Natural killer cell (primary cell): Measurements from ENCODE around the gene SVEP1. TPM values are rescaled to one million over a fixed set of nuclear protein-coding genes. Genes with fewer than 3 reads are reported as not detected.

Experiments used
- ATAC-seq, 3 donors: fragments of 150-1000 bp in 2 of 3; fragments of 200-7000 bp in 1 of 3; cut with Tn5 transposase; 1 replicate in 1 of 3; 2 replicates in 2 of 3; pipeline ENCODE4 v1.10.0; 2021; ENCODE audit warnings: mild to moderate bottlenecking in 2 of 3, moderate library complexity in 2 of 3
- DNase-seq, 2 donors: peaks; one replicate each; pipeline versions ENCODE4 v3.0.0 to v3.0.0-alpha.2; 2013 to 2021; ENCODE audit warnings: mixed read lengths in 1 of 2
- H3K27ac ChIP-seq: one replicate; pipeline ENCODE4 v1.5.1; 2013; ENCODE audit warnings: mild to moderate bottlenecking, low read length
- H3K27me3 ChIP-seq: one replicate; pipeline ENCODE4 v1.6.1; 2013; ENCODE audit warnings: low read length; ENCODE audit not compliant: control insufficient read depth, insufficient read depth
- H3K36me3 ChIP-seq: one replicate; pipeline ENCODE4 v1.6.1; 2013; ENCODE audit warnings: low read length; ENCODE audit not compliant: control insufficient read depth, insufficient read depth
- H3K4me1 ChIP-seq: one replicate; pipeline ENCODE4 v1.6.1; 2013; ENCODE audit warnings: low read length; ENCODE audit not compliant: control insufficient read depth, insufficient read depth
- H3K4me3 ChIP-seq: one replicate; pipeline ENCODE4 v1.5.1; 2013; ENCODE audit warnings: low read length
- H3K9me3 ChIP-seq: one replicate; pipeline ENCODE4 v1.6.1; 2013; ENCODE audit warnings: low read length; ENCODE audit not compliant: control insufficient read depth, insufficient read depth
- H3K27ac Mint-ChIP-seq, 2 donors: one replicate each; pipeline ENCODE4 v1.8.0; 2022; ENCODE audit warnings: mild to moderate bottlenecking in 2 of 2, mixed read lengths in 2 of 2, moderate library complexity in 1 of 2
- H3K27me3 Mint-ChIP-seq, 2 donors: one replicate each; pipeline ENCODE4 v1.8.0; 2022; ENCODE audit warnings: low read depth in 2 of 2, mixed read lengths in 2 of 2
- H3K36me3 Mint-ChIP-seq: one replicate; pipeline ENCODE4 v1.8.0; 2022; ENCODE audit warnings: mixed read lengths
- H3K4me1 Mint-ChIP-seq, 2 donors: one replicate each; pipeline ENCODE4 v1.8.0; 2022; ENCODE audit warnings: mixed read lengths in 2 of 2
- H3K4me3 Mint-ChIP-seq: one replicate; pipeline ENCODE4 v1.8.0; 2022; ENCODE audit warnings: mild to moderate bottlenecking, moderate library complexity, mixed read lengths
- H3K9me3 Mint-ChIP-seq, 2 donors: one replicate each; pipeline ENCODE4 v1.8.0; 2022; ENCODE audit warnings: mixed read lengths in 2 of 2
- CTCF ChIP-seq: fragments of 200-600 bp; IDR thresholded peaks from one replicate; pipeline ENCODE4 v1.8.0; 2022; ENCODE audit warnings: antibody characterized with exemption
- WGBS: methylation state at CpG from one replicate; pipeline ENCODE4 v1.1.7; 2013; ENCODE audit warnings: missing lambda C conversion rate; ENCODE audit not compliant: insufficient coverage; 5-methylcytosine and 5-hydroxymethylcytosine counted together
- intact Hi-C: fragments of 100-400 bp; cut with micrococcal nuclease; formaldehyde crosslinking; loops from one replicate; pipeline ENCODE4 v1.14.2; 2022
- total RNA-seq, 4 donors: library from RNA; stranded (reverse); fragments of 120-200 nt in 1 of 4; gene quantifications; one replicate each; pipeline versions ENCODE4 v1.2.3 to v1.2.4, GENCODE V29; 2013 to 2022

The SVEP1 gene
- total RNA-seq, 3 donors from 2014 or later (not counting 1 experiment from before 2014, with no cell fraction given), result not detected

- 90% methylated on average over 5 of the region's 5 CpGs for WGBS
- H3K27ac Mint-ChIP-seq, result no peak overlapping the region
- TF ChIP-seq CTCF, result no peak
These were observed 4.4 kb downstream of the SVEP1 start for GRCh38 chr9:110575169-110575568.

GRCh38 chr9:110573305-110573704, 6.2 kb downstream of the SVEP1 start:
- H3K27me3 Mint-ChIP-seq, result peaks cover 7 to 10% of the 10 kb centered on the region in 2 donors
- ATAC-seq, result no peak
- Histone ChIP-seq H3K36me3 (no peaks in the 10 kb centered on the region), H3K4me1 (no peaks in the 10 kb centered on the region), H3K27me3 (peaks cover 4% of the 10 kb centered on the region), H3K4me3 (no peak overlapping the region), H3K27ac (no peak overlapping the region), H3K9me3 (no peaks in the 10 kb centered on the region)
- TF ChIP-seq CTCF, result no peak
- no peak overlapping the region for H3K4me3 Mint-ChIP-seq
- no peaks in the 10 kb centered on the region for H3K9me3 Mint-ChIP-seq
- no peaks in the 10 kb centered on the region for H3K36me3 Mint-ChIP-seq
- H3K27ac Mint-ChIP-seq, result no peak overlapping the region
- DNase-seq, result no peak
- no peaks in the 10 kb centered on the region for H3K4me1 Mint-ChIP-seq
- WGBS, result 78% methylated on average over 5 of the region's 6 CpGs
- intact Hi-C loops, result no loop called here

More at GRCh38 chr9:110575169-110575568, 4.4 kb downstream of the SVEP1 start:
- Mint-ChIP-seq H3K4me3 (no peak overlapping the region), H3K4me1 (no peaks in the 10 kb centered on the region), H3K36me3 (no peaks in the 10 kb centered on the region), H3K9me3 (no peaks in the 10 kb centered on the region), H3K27me3 (peaks cover 22 to 25% of the 10 kb centered on the region in 2 donors)
- ATAC-seq, result no peak
- Histone ChIP-seq H3K4me1 (no peaks in the 10 kb centered on the region), H3K27me3 (peaks cover 6% of the 10 kb centered on the region), H3K9me3 (no peaks in the 10 kb centered on the region), H3K36me3 (no peaks in the 10 kb centered on the region), H3K4me3 (no peak overlapping the region), H3K27ac (no peak overlapping the region)
- intact Hi-C loops, result no loop called here
- no peak for DNase-seq

GRCh38 chr9:110571801-110572483, 7.6 kb downstream of the SVEP1 start:
- Histone ChIP-seq H3K27me3 (no peaks in the 10 kb centered on the region), H3K4me3 (no peak overlapping the region), H3K4me1 (no peaks in the 10 kb centered on the region), H3K27ac (no peak overlapping the region), H3K36me3 (no peaks in the 10 kb centered on the region), H3K9me3 (no peaks in the 10 kb centered on the region)
- Mint-ChIP-seq H3K27me3 (peaks cover 0 to under 1% of the 10 kb centered on the region in 2 donors), H3K27ac (no peak overlapping the region), H3K36me3 (no peaks in the 10 kb centered on the region), H3K9me3 (no peaks in the 10 kb centered on the region), H3K4me1 (no peaks in the 10 kb centered on the region), H3K4me3 (no peak overlapping the region)
- 95% methylated on average over 2 of the region's 2 CpGs for WGBS
- TF ChIP-seq CTCF, result no peak
- DNase-seq (no peak), ATAC-seq (no peak)
- intact Hi-C loops, result no loop called here

- H3K36me3 ChIP-seq, result no peaks in the 10 kb centered on the region
- Mint-ChIP-seq H3K27me3 (no peaks in the 10 kb centered on the region), H3K9me3 (peaks cover 2 to 4% of the 10 kb centered on the region in 2 donors), H3K27ac (no peak overlapping the region), H3K4me1 (no peaks in the 10 kb centered on the region), H3K36me3 (no peaks in the 10 kb centered on the region), H3K4me3 (no peak overlapping the region)
- intact Hi-C loops, result no loop called here
- WGBS, result 100% methylated on average over 1 of the region's 1 CpG
- no peak overlapping the region for H3K27ac ChIP-seq
- no peaks in the 10 kb centered on the region for H3K4me1 ChIP-seq
- ATAC-seq, result no peak
- H3K27me3 ChIP-seq, result no peaks in the 10 kb centered on the region
- no peaks in the 10 kb centered on the region for H3K9me3 ChIP-seq
- TF ChIP-seq CTCF, result no peak
- H3K4me3 ChIP-seq, result no peak overlapping the region
- DNase-seq, result no peak
These were observed 13.4 kb downstream of the SVEP1 start for GRCh38 chr9:110566156-110566555.
